ENCODE measurements around the gene GALNT13.

GALNT13 gene

DNA sequence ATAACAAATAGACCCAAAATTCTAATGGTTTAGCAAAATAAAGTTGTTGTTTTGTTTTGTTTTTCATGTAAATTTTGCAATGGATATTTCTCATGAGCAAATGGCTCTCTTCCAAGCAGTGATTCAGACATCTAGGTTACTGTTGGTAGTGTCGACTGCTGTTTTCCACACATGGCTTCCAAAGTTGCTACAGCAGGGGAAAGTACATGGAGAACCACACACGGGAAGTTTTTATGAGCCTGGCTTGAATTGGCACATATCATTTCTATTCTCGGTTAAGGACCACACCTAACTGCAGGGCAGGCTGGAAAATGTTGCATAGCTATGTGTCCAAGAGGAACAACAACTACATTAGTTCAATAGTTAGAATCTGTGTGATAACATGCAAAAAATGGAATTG, 262.1 kb downstream of the GALNT13 start:
- no peak for DNase-seq

DNA sequence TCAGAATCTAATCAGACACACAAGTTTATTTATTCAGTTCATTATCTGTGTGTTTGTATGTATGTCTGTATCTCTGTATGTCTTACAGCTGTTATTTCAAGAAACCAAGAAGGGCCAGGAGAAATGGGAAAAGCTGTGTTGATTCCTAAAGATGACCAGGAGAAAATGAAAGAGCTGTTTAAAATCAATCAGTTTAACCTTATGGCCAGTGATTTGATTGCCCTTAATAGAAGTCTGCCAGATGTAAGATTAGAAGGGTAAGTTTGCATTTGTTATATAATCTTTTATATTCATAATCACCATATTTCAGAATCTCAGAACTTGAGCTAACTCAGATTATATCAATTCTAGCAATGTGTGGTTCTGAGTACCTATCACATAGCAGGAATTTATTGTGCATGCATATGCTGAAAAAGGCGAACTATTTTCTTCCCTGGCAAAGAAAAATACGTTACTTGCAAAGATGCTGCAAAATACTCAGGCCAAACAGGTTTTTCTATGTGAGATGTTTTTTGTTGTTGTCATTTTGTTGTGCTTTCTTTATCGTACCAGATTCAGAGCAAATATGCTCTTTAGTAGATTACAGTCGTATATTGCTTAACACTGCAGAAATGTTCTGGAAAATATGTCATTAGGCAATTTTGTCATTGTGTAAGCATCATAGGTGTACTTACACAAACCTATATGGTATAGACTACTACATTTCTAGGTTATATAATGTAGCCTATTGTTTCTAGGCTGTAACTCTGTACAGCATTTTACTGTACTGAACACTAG, 268.7 kb downstream of the GALNT13 start:
- no peak for DNase-seq

DNA sequence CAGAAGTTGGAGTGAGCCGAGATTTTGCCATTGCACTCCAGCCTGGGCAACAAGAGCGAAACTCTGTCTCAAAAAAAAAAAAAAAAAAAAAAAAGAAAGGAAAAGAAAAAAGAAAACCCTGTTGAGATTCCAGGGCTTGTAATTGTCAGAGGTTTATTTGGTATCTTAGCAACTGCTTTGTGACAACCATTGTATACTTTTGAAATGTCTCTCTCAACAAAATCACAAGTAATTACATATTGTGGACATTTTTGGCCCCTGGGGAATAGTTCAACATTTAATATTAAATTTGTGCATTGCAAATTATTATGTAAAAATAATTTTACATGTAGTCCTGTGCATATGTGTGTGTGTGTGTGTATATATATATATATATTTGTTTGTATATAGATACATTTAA, 270.8 kb downstream of the GALNT13 start:
- DNase-seq = no peak

DNA sequence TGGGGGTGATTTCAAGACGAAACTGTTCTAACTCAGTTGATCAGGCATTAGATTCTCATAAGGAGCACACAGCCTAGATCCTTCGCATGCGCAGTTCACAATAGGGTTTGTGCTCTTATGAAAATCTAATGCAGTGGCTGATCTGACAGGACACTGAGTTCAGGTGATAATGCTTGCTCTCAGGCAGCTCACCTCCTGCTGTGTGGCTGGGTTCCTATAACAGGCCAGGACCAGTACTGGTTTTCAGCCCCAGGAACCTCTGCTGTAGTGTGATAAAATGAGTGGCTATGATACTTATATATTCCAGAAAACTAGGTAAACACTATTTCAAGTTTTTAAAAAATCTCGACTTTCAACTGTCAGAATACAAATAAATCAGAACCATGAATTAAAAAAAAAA, 271.4 kb downstream of the GALNT13 start:
- DNase-seq = no peak

DNA sequence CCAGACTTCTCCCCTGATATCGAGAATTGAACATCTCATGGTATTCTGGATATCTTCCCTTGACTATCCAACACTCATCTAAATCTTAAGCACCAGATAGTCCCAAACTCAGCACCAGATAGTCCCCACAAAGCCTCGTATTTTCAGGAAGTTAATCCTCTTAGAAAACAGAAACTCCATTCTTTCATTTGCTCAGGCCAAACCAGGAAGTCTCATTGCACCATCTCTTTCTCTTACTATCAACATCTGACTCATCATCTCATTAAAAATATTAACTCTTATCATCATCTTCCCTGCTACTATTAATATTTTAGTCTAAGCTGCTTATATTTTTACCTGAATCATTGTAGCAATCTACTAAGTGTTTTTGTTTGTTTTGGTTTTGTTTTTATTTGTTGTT, 286.4 kb downstream of the GALNT13 start:
- DNase-seq = no peak

DNA sequence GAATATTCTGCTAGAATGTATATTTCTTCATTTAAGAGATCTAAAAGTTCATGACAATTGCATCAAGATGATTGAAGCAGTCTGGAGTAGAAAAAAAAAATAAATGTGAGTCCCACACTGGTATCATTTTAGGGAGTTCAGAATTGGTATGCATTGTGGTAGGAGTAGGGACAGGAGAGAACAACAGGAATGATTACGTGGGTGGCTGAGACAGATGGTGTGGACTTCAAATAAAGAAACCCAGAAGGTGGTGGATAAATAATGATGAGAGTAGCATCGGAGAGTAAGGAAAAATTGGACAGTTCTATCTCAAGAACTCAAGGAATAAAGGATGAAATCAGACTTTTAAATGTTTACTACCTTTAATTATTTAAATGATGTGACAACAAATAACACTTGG, 289.6 kb downstream of the GALNT13 start:
- no peak for DNase-seq

DNA sequence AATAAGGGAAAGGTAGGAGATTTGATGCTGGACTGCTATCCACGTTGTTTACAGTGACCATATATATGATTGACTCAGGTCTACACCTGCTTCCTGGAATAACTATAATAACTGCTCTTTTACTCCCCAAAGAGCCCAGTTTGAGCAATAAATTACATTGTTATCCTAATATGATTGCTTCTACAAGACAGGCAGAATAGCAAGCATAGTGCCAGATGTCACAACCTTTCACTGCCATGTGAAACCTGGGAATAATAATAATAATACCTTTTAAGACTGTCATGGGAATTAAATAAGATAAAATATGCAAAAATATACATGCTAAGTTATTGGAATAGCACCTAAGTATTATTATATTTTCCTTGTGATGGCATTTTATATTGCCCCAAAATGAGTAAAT, 298.7 kb downstream of the GALNT13 start:
- DNase-seq = no peak

DNA sequence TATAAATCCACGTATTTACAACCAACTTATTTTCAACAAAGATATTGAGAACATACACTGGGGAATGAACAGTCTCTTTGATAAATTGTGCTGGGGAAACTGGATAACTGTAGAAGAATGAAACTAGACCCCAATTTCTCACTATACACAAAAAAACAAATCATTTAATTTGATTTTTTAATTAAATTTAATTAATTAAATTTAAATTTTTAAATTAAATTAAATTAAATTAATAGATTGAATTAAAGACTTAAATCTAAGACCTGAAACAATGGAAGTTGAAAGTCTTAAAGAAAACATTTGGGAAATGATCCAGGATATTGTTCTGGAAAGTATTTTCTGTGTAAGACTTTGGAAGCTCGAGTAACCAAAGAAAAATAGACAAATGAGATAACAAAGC, 301.4 kb downstream of the GALNT13 start:
- no peak for DNase-seq

DNA sequence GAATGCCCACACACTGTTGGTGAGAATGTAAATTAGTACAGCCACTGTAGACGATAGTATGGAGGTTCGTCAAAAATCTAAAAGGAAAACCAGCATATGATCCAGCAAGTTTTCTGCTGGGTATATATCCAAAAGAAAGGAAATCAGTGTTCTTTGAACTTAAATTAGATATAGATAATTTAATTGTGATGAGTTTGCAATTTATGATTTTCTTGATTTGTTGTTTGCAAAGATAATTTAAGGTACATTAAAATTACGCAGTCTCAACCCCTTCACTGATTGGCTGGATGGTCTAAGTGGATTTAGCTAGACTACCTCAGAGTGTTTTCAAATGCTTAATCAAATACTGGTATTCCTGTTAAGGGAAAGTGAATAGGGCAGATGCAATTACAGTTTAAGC, 302.2 kb downstream of the GALNT13 start:
- DNase-seq = no peak

DNA sequence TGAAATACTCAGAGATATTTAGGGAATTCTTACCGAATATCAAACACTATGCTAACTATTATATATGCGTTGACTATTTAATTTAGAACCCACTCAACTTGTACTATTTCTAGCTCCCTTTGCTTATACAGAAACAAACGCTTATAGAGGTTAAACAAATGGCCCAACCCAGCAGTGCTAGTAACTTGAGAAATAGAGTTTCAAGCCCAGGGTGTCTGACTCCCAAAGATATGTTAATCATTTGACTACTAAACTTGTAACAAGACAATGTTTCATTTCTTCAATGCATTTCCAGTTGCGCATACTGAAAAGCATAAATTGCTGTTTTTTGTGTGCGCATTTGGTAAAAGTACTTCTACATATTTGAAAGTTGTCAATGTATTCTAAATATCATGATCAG, 310.3 kb downstream of the GALNT13 start:
- no peak for DNase-seq

DNA sequence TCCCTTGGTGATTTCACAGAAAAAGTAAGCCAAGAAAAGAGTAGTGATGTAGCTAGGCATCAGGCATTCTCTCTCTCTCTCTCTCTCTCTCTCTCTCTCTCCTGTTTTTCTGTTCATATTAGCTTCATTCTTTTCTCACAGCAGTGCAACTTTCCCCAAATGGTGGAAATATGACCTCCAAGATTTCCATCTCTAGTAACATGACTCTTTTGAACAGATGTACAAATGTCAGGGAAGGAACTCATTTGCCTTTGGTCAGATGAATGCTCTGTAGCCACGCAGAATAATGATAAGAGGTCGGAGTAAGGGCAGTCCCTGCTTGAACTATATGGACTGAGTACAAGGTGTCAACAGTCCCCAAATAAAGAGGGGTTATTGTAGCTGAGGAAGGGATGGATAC, 316.2 kb downstream of the GALNT13 start:
- no peak for DNase-seq

DNA sequence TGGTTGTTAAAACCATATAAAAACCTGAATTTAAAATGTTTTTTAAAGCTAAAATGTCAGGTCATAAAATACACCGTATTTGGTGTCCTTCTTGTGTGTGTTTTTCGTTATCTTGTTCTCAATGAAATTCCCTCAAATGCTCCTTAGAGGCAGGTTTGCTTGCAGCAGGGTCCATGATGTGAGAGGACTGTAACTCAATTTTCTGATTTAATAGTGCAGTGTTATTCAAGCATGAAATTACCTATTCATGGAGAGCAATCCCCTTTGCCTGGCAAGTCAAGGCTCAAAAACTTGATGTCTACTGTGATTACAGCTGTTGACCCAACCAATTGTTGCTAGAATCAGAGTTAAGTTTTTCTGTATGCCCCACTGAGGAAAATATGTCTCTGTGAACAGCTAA, 318.2 kb downstream of the GALNT13 start:
- DNase-seq = no peak

DNA sequence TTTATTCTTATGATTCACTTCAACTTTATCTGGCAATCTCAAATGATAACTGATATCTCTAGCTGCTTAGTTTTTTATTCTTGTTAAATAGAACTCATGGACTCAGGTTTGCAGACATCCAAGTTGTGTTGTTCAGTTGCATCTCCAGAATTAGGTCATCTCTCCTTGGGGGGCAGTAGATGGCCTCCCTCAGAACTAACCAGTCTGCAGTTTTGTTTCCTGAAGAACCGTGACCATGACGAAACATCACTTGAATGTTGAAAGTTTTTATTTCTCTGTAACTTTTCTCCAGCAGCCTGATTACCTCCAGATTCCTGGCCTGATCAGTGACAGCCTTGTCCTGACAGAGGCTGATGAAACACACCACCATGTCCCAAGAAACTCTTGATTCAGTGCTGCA, 321.5 kb downstream of the GALNT13 start:
- DNase-seq = no peak

DNA sequence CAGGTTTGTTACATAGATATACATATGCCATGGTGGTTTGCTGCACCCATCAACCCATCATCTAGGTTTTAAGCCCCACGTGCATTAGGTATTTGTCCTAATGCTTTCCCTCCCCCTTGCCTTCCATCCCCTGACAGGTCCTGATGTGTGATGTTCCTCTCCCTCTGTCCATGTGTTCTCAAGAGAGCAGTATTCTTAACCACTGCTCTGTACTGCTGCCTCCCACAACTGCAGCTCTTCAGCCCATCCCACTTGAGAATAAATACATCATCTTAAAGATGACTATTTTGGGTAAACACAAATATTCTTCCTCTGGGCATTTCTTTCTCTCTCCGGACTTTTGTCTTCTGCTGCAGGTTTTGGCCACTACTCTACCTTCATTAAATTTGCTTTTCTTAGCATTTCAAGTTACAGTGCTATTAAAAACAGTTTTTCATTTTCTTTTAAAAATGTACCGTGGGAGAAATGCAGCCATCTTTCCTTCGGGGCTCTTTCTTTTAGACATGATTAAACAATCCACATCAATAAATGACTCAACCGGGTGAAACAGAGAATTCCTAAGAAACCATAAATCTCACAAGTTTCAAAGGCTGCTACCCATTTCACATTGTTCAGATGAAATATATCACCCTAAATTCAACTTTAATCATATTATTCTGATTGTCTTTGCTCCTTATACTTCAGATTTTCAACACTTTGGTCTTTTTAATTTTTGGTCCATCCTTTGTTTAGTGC, 323.4 kb downstream of the GALNT13 start:
- DNase-seq = no peak

DNA sequence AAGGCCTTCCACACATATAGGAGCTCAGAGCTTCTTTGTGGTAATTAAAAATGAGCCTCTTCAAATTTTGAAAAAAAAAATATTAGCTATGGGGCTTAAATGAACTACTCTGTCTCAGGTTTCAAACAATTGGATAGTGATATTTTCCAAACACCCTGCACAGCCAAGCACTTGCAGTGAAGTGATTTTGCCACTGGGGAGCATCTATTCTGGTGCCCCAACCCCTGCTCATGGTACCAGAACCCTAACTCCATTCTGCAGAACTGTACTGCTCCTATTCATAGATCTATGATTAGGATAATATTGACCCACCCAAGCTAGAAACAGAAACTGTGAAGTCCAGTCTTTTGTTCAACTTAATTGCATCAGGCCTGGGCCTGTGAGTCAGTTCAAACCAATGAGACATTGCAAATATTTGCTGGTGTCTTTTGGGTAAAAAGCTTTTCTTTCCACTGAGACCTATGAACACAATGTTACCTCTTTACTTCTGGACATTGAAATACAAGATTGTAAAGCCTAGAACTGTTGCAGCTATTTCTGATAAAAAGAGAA, 324.0 kb downstream of the GALNT13 start:
- no peak for DNase-seq

DNA sequence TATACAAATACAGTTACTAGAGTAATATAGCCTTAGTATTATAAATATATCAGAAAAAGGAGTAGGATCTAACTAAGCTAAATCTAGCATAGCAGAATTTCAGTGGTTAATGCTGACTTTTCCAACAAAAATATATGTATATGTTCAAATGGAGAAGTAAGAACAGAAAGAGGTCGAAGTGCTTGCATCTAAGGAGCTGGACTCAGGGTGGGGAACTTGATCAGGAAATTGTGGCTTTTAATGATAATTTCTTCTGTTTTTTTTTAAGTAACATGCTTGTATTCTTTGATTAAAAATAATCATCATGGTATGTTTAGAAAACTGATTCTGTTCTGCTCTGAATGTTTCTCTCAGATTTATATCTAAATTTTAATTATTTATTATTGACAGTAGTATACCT, 327.1 kb downstream of the GALNT13 start:
- DNase-seq = no peak

DNA sequence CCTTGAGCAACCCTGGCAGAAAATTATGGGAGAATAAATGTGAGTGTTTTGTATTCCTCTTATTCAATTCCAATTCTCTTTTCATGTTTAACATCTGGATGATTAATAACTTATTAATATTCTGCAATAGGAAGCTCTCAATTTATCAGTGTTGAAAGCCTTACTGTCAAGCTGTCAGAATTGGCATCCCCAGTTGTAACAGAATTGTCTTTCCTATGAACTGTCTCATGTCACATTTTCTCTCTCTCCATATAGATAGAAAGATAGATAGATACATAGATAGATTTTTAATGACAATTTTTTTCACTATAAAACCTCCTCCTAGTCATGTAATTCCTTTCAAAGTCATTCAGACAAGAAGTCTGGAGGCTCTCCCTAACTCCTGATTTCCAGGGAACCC, 331.5 kb downstream of the GALNT13 start:
- no peak for DNase-seq

DNA sequence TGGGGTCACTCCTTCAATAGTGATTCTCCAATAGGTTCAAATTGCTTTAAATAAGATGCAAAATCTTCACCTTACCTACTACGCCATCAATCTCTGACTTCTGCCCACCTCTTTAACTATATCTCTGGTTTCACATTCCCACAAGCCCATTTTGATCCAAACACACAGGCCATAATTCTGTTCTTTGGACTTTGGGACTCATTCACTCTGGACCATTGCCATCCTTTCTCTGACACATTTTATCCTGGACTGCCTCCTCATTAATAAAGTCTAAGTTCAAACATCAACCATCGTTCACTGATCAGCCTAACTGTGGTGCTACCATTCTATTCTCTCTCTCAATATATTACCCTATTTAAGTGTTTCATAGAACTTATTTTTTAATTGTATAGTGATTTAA, 332.2 kb downstream of the GALNT13 start:
- DNase-seq = no peak

DNA sequence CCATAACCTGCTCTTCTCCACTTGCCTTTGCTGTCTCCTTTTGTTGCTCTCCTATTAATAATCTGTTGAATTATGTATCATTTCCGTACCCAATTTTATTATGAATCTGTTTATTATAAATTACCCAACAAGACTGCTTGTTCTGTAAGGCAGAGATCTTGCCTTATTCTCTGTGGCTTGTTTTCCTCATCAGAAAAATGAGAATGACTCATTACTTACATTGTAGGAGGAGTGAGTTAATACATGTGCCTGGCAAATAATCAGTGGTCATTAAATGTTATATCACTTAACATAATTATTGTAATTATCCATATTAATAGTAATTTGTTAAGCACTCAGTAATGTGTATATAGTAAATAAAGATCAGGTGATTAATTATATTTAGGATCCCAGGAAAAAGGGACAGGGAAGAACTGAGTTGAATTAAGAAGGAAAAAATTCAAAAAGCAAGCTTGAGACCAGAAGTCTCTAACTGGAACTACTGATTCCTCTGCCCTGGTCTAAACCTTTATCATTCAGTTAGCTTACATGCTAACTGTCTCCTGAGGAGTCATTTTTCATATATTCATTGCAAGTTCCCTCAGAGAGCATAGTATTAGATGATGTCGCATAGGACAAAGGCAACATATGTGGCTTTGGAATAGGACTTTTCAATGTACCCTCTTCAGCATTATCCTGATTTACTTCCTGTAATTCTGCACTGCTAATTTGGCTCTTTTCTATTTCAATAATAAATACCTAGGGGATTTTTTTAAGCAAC, 335.7 kb downstream of the GALNT13 start:
- DNase-seq = no peak

DNA sequence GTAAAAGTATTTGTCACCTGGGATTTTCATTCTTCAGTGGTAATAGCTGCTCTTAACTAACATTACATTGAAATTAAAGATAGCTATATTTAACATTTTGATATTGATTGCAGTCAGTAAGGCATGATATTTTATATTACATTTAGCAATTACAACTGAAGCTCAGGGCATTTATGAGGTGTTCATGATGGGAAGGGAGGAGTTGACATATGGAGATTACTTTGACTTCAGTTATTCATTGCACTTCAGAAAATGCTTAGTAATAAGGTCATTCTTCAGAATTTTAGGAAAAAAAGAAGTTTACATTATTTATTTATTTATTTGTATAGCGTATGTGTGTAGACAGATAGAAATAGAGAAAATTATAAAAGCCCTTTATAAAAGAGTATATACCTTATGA, 352.0 kb downstream of the GALNT13 start:
- DNase-seq = no peak

DNA sequence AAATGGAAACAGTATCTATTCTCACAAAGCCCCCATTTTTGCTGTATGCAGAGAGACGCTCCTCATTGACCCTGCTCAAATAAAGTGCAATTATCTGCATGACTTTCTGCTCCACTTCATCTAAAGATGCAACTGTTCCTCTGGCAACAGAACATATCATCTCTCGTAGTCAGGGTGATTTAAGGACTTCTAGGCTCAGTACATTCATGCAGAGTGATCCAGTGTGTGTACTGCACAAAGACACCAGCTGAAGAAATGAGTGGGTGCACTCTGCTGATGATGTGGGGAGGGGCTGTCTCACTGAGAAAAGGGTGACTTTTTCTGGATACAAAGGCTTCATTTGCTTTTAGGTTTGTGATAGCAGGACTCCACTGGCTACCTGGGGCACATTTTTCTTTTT, 355.2 kb downstream of the GALNT13 start:
- DNase-seq = no peak

DNA sequence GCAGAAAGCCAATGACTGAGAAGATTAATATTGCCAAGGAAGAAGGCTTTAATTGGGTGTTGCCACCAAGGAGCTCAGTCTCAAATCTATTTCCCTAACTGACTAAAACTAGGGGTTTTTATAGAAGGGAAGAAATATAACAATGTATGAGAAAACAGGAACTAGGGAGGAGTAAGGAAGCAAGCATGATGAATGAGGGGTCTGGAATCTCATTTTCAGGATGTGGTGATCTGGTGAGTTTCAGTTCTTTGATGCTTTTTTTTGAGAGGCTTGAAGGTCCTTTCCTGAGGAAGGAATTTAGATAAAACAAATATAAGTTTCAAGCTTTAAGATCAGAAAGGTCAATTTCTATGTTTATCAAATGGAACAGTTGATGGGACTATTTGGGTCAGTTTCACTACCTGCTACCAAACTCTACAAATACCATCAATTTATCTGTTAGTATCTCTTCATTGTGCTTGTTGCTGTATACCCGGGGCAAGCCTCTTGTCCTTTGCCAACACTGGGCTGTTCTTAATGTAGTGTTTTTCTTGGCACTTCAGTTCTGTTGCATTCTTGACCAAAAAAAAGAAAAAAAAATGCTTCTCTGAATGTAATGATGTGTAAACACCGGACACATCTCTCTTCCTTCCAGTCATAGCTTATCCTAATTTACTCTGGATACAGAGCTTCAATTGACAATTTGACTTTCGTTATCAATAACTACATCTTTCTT, 357.0 kb downstream of the GALNT13 start:
- no peak for DNase-seq

DNA sequence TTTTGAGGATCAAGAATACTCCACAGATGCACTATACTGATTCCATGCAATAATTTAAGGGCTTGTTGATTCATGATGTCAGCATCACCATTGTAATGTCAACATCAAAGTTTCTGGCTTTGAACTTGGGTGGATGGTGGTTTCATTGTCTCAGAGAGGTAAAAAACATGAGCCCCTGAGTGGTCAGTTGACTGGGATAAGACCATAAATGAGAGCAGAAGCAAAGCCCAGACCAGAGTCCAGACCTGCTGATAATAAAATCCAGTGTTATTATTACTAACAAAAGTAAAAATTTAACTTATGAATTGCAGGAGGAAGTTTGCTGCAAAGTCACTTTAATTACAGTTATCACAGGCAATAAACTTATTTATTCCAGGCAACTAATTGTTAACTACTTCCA, 358.2 kb downstream of the GALNT13 start:
- no peak for DNase-seq

Data from NCI-H510A treated with DMSO at 0.1 percent for 48 hours (cell line).